HL-60/S4 treated with retinoic acid at 250 ng/mL for 4 days and 3 days (cell line): Measurements from ENCODE around the gene ZSCAN12.
"Not testable (repeated sequence)": the region's sequence is repeated elsewhere in the genome, so short reads cannot be mapped to it uniquely, and the experiment has no call there.

Experiments used
- in situ Hi-C: fragments of 300-500 bp; cut with MboI; formaldehyde crosslinking; loops from 2 replicates; pipeline ENCODE4 v1.7.0; 2022; ENCODE audit warnings: low sequenced_read_pairs

Gene ZSCAN12

GRCh38 chr6:28399350-28400121, at the start of gene ZSCAN12:
ZSCAN12 (minus strand) TSS chr6:28399747; CDS start chr6:28398405, 1,342 bp downstream.
- in situ Hi-C loops: no loop called here

GRCh38 chr6:28449056-28449455, 49.5 kb upstream of the ZSCAN12 start:
- in situ Hi-C loops: no loop called here

GRCh38 chr6:28447512-28447906, 48.0 kb upstream of the ZSCAN12 start:
- in situ Hi-C loops: not testable (repeated sequence)

- in situ Hi-C loops: no loop called here
Observed at GRCh38 chr6:28446818-28447511, 47.4 kb upstream of the ZSCAN12 start.

GRCh38 chr6:28444759-28445158, 45.2 kb upstream of the ZSCAN12 start:
- in situ Hi-C loops: not testable (repeated sequence)

- in situ Hi-C loops: no loop called here
Observed at GRCh38 chr6:28443112-28443773, 43.7 kb upstream of the ZSCAN12 start, which contains the start of gene ZSCAN23. ZSCAN23 (minus strand) TSS chr6:28443491; CDS start chr6:28436266, 7,225 bp downstream.

GRCh38 chr6:28442586-28442985, 43.0 kb upstream of the ZSCAN12 start:
- in situ Hi-C loops: no loop called here

GRCh38 chr6:28436404-28436803, 36.9 kb upstream of the ZSCAN12 start:
- in situ Hi-C loops: no loop called here

- in situ Hi-C loops: no loop called here
Observed at GRCh38 chr6:28433119-28433518, 33.6 kb upstream of the ZSCAN12 start.

GRCh38 chr6:28429781-28430180, 30.2 kb upstream of the ZSCAN12 start:
- in situ Hi-C loops: no loop called here

GRCh38 chr6:28425944-28426541, 26.5 kb upstream of the ZSCAN12 start:
- in situ Hi-C loops: no loop called here

GRCh38 chr6:28424163-28424562, 24.6 kb upstream of the ZSCAN12 start:
- in situ Hi-C loops: no loop called here

GRCh38 chr6:28423546-28423945, 24.0 kb upstream of the ZSCAN12 start:
- in situ Hi-C loops: no loop called here

GRCh38 chr6:28413681-28414080, 14.1 kb upstream of the ZSCAN12 start:
- in situ Hi-C loops: no loop called here

- in situ Hi-C loops: no loop called here
Observed at GRCh38 chr6:28410767-28411166, 11.2 kb upstream of the ZSCAN12 start.

GRCh38 chr6:28408076-28408802, 8.7 kb upstream of the ZSCAN12 start:
- in situ Hi-C loops: no loop called here

GRCh38 chr6:28407401-28407800, 7.9 kb upstream of the ZSCAN12 start:
- in situ Hi-C loops: no loop called here

GRCh38 chr6:28403923-28404322, 4.4 kb upstream of the ZSCAN12 start:
- in situ Hi-C loops: not testable (repeated sequence)

- in situ Hi-C loops: no loop called here
Observed at GRCh38 chr6:28402197-28402596, 2.6 kb upstream of the ZSCAN12 start.

GRCh38 chr6:28401172-28401571, 1.6 kb upstream of the ZSCAN12 start:
- in situ Hi-C loops: no loop called here

GRCh38 chr6:28400122-28400451, 540 bp upstream of the ZSCAN12 start:
- in situ Hi-C loops: no loop called here
